Osteoblast (primary cell): ENCODE data around the gene CYP46A1. TPM values are rescaled to one million over a fixed set of nuclear protein-coding genes. Genes with fewer than 3 reads are reported as not detected.

ENCODE experiments used
- DNase-seq: peaks from one replicate; pipeline ENCODE4 v3.0.0; 2011; ENCODE audit warnings: low spot score, mixed read lengths; ENCODE audit not compliant: insufficient read length; ENCODE audit errors: missing footprints
- H2AFZ ChIP-seq: 2 replicates; pipeline ENCODE4 v1.6.0; 2011; ENCODE audit warnings: mild to moderate bottlenecking, low read length
- H3K27ac ChIP-seq: 2 replicates; pipeline ENCODE4 v1.5.1; 2011; ENCODE audit warnings: mild to moderate bottlenecking, low read depth, low read length, moderate library complexity
- H3K27me3 ChIP-seq: 2 replicates; pipeline ENCODE4 v1.6.0; 2012; ENCODE audit warnings: mild to moderate bottlenecking, control low read depth, inconsistent platforms, low read length, moderate library complexity; ENCODE audit not compliant: insufficient read depth
- H3K36me3 ChIP-seq: 2 replicates; pipeline ENCODE4 v1.5.1; 2011; ENCODE audit warnings: mild to moderate bottlenecking, low read length, control low read depth, moderate library complexity; ENCODE audit not compliant: insufficient read depth
- H3K4me1 ChIP-seq: 2 replicates; pipeline ENCODE4 v1.5.1; 2011; ENCODE audit warnings: mild to moderate bottlenecking, low read length, control low read depth, moderate library complexity; ENCODE audit not compliant: insufficient read depth
- H3K4me2 ChIP-seq: 2 replicates; pipeline ENCODE4 v1.6.0; 2011; ENCODE audit warnings: mild to moderate bottlenecking, low read length; ENCODE audit not compliant: insufficient read depth
- H3K4me3 ChIP-seq: fragments of 200-600 bp; sonication (generic); 3 replicates; pipeline ENCODE4 v1.5.1; 2012; ENCODE audit warnings: mild to moderate bottlenecking, low read length, inconsistent platforms; ENCODE audit not compliant: insufficient read depth
- H3K79me2 ChIP-seq: 2 replicates; pipeline ENCODE4 v1.6.0; 2012; ENCODE audit warnings: mild to moderate bottlenecking, low read length, control low read depth, inconsistent platforms; ENCODE audit not compliant: insufficient read depth
- H3K9me3 ChIP-seq: 2 replicates; pipeline ENCODE4 v1.5.1; 2011; ENCODE audit warnings: low read depth, low read length, control low read depth
- H4K20me1 ChIP-seq: 2 replicates; pipeline ENCODE4 v1.6.0; 2012; ENCODE audit warnings: mild to moderate bottlenecking, low read length, control low read depth; ENCODE audit not compliant: insufficient read depth
- CTCF ChIP-seq: IDR thresholded peaks from 2 replicates; pipeline ENCODE4 v1.5.1; 2011; ENCODE audit warnings: mild to moderate bottlenecking, low read depth, low read length, moderate library complexity; ENCODE audit errors: extremely low read depth
- total RNA-seq: library from RNA; depleted of rRNA; stranded (reverse); fragments of >200 nt; gene quantifications from 2 replicates; pipeline ENCODE4 v1.2.3, GENCODE V29; 2012

CYP46A1 gene
- total RNA-seq, 1 donor: 0.36 TPM

- Histone ChIP-seq H4K20me1 (no peaks in the 10 kb centered on the region), H3K4me1 (peaks cover 11% of the 10 kb centered on the region), H3K36me3 (no peaks in the 10 kb centered on the region), H3K4me2 (peak overlapping the region; percentile 100), H3K79me2 (no peaks in the 10 kb centered on the region), H3K9me3 (peaks cover 3% of the 10 kb centered on the region), H3K27ac (peak overlapping the region; percentile 82), H2AFZ (peak overlapping the region; percentile 91), H3K27me3 (peaks cover 5% of the 10 kb centered on the region), H3K4me3 (peak overlapping the region; percentile 96)
- DNase-seq: peak; percentile 99
- TF ChIP-seq CTCF: peak; percentile 78
Measured at GRCh38 chr14:99682809-99683618, 1.1 kb upstream of the CYP46A1 start.

GRCh38 chr14:99684410-99684934, 374 bp downstream of the CYP46A1 start:
- DNase-seq: peak; percentile 86

GRCh38 chr14:99685151-99685591, 1.1 kb downstream of the CYP46A1 start:
- DNase-seq: no peak
- Histone ChIP-seq H2AFZ (no peak overlapping the region), H3K9me3 (no peaks in the 10 kb centered on the region), H3K36me3 (no peaks in the 10 kb centered on the region), H3K4me1 (peaks cover 11% of the 10 kb centered on the region), H3K4me3 (no peak overlapping the region), H4K20me1 (no peaks in the 10 kb centered on the region), H3K79me2 (no peaks in the 10 kb centered on the region), H3K4me2 (no peak overlapping the region), H3K27ac (no peak overlapping the region), H3K27me3 (peaks cover 15% of the 10 kb centered on the region)
- TF ChIP-seq CTCF: no peak

More at GRCh38 chr14:99684410-99684934, 374 bp downstream of the CYP46A1 start:
- Histone ChIP-seq H3K4me1 (peaks cover 11% of the 10 kb centered on the region), H3K27me3 (peaks cover 11% of the 10 kb centered on the region), H4K20me1 (no peaks in the 10 kb centered on the region), H3K4me2 (peak overlapping the region; percentile 74), H3K79me2 (no peaks in the 10 kb centered on the region), H3K36me3 (no peaks in the 10 kb centered on the region), H3K4me3 (peak overlapping the region; percentile 73), H3K9me3 (no peaks in the 10 kb centered on the region), H3K27ac (no peak overlapping the region), H2AFZ (peak overlapping the region; percentile 47)
- no peak for TF ChIP-seq CTCF

- H3K4me3 ChIP-seq: no peak overlapping the region
- no peak for TF ChIP-seq CTCF
- H3K27ac ChIP-seq: no peak overlapping the region
- peaks cover 11% of the 10 kb centered on the region for H3K4me1 ChIP-seq
- no peak overlapping the region for H2AFZ ChIP-seq
- DNase-seq: no peak
- no peaks in the 10 kb centered on the region for H3K79me2 ChIP-seq
- H3K36me3 ChIP-seq: no peaks in the 10 kb centered on the region
- H3K4me2 ChIP-seq: no peak overlapping the region
- H3K9me3 ChIP-seq: no peaks in the 10 kb centered on the region
- H4K20me1 ChIP-seq: no peaks in the 10 kb centered on the region
- peaks cover 15% of the 10 kb centered on the region for H3K27me3 ChIP-seq
Measured at GRCh38 chr14:99685596-99685995, 1.5 kb downstream of the CYP46A1 start.
